CD4-positive, CD25-positive, alpha-beta regulatory T cell (primary cell): Measurements from ENCODE around the gene GRIN2D. TPM values are rescaled to one million over a fixed set of nuclear protein-coding genes. Genes with fewer than 3 reads are reported as not detected.

ENCODE experiments used
- ATAC-seq, 2 donors: fragments of 150-1000 bp; cut with Tn5 transposase; one replicate each; pipeline ENCODE4 v1.10.0; 2021; ENCODE audit warnings: low read depth in 2 of 2, moderate number of reproducible peaks in 2 of 2, moderate library complexity in 1 of 2
- DNase-seq, 3 donors: peaks; one replicate each; pipeline versions ENCODE4 v3.0.0 to v3.0.0-alpha.2; 2012 to 2022; ENCODE audit warnings: mixed read lengths in 1 of 3
- H3K27ac ChIP-seq: one replicate; pipeline ENCODE4 v1.7.0; 2013; ENCODE audit warnings: mild to moderate bottlenecking, low read length; ENCODE audit not compliant: insufficient read depth, poor library complexity, severe bottlenecking
- H3K27me3 ChIP-seq: one replicate; pipeline ENCODE4 v1.7.0; 2013; ENCODE audit warnings: low read length; ENCODE audit not compliant: control insufficient read depth, insufficient read depth
- H3K36me3 ChIP-seq: one replicate; pipeline ENCODE4 v1.7.0; 2013; ENCODE audit warnings: mild to moderate bottlenecking, low read length, moderate library complexity; ENCODE audit not compliant: control insufficient read depth, insufficient read depth
- H3K4me1 ChIP-seq: 2 replicates; pipeline ENCODE4 v1.7.0; 2013; ENCODE audit warnings: mild to moderate bottlenecking, low read length; ENCODE audit not compliant: insufficient read depth, control insufficient read depth, poor library complexity, severe bottlenecking
- H3K4me3 ChIP-seq: one replicate; pipeline ENCODE4 v1.7.0; 2013; ENCODE audit warnings: low read depth, mild to moderate bottlenecking, low read length, moderate library complexity
- H3K9me3 ChIP-seq, 2 experiments: 1 replicate in 1 of 2; 2 replicates in 1 of 2; pipeline ENCODE4 v1.7.0; 2013; ENCODE audit warnings: low read length in 2 of 2, mild to moderate bottlenecking in 1 of 2, moderate library complexity in 1 of 2; ENCODE audit not compliant: control insufficient read depth in 2 of 2
- H3K27ac Mint-ChIP-seq, 3 donors: one replicate each; pipeline ENCODE4 v1.8.0; 2020 to 2022; ENCODE audit warnings: mild to moderate bottlenecking in 3 of 3, mixed read lengths in 3 of 3, moderate library complexity in 2 of 3
- H3K27me3 Mint-ChIP-seq: one replicate; pipeline ENCODE4 v1.8.0; 2022; ENCODE audit warnings: mild to moderate bottlenecking, mixed read lengths
- H3K36me3 Mint-ChIP-seq: one replicate; pipeline ENCODE4 v1.8.0; 2020; ENCODE audit warnings: mixed read lengths
- H3K4me1 Mint-ChIP-seq, 4 donors: one replicate each; pipeline ENCODE4 v1.8.0; 2020 to 2022; ENCODE audit warnings: mixed read lengths in 4 of 4, mild to moderate bottlenecking in 1 of 4
- H3K4me3 Mint-ChIP-seq, 4 donors: one replicate each; pipeline ENCODE4 v1.8.0; 2020 to 2022; ENCODE audit warnings: mild to moderate bottlenecking in 4 of 4, mixed read lengths in 4 of 4, moderate library complexity in 3 of 4
- H3K9me3 Mint-ChIP-seq, 7 donors: one replicate each; pipeline ENCODE4 v1.8.0; 2020 to 2022; ENCODE audit warnings: mixed read lengths in 7 of 7, mild to moderate bottlenecking in 3 of 7, moderate library complexity in 2 of 7
- polyA plus RNA-seq, 4 donors: library from polyadenylated mRNA; unstranded; fragments of 300-500 nt; fragmentation: Illumina TruSeq; gene quantifications; one replicate each; pipeline ENCODE4 v1.2.3, GENCODE V29; 2021
- total RNA-seq: library from RNA; stranded (reverse); gene quantifications from one replicate; pipeline ENCODE4 v1.2.3, GENCODE V29; 2022

Gene GRIN2D
- total and polyA plus RNA-seq, 5 donors from 2014 or later, result not detected

GRCh38 chr19:48373567-48373966, 19.9 kb upstream of the GRIN2D start:
- peak overlapping the region in 1 of 3 donors; percentile 47 for H3K27ac Mint-ChIP-seq
- H3K4me3 ChIP-seq, result no peak overlapping the region
- ATAC-seq, result no peak
- H3K9me3 ChIP-seq, result no peaks in the 10 kb centered on the region
- no peaks in the 10 kb centered on the region for H3K36me3 ChIP-seq
- no peak for DNase-seq
- H3K27me3 Mint-ChIP-seq, result no peaks in the 10 kb centered on the region
- H3K27ac ChIP-seq, result no peak overlapping the region
- no peaks in the 10 kb centered on the region for H3K4me1 ChIP-seq
- H3K27me3 ChIP-seq, result no peaks in the 10 kb centered on the region
- H3K4me3 Mint-ChIP-seq, result no peak overlapping the region
- no peaks in the 10 kb centered on the region for H3K4me1 Mint-ChIP-seq
- H3K9me3 Mint-ChIP-seq, result no peaks in the 10 kb centered on the region
- no peaks in the 10 kb centered on the region for H3K36me3 Mint-ChIP-seq

- no peaks in the 10 kb centered on the region for H3K27me3 ChIP-seq
- ATAC-seq, result no peak
- H3K4me3 ChIP-seq, result no peak overlapping the region
- Mint-ChIP-seq H3K27me3 (no peaks in the 10 kb centered on the region), H3K9me3 (no peaks in the 10 kb centered on the region), H3K4me3 (no peak overlapping the region), H3K4me1 (peaks cover 0 to 3% (median 0%) of the 10 kb centered on the region in 4 donors), H3K27ac (no peak overlapping the region), H3K36me3 (no peaks in the 10 kb centered on the region)
- DNase-seq, result no peak
- H3K36me3 ChIP-seq, result peaks cover 4% of the 10 kb centered on the region
- H3K27ac ChIP-seq, result no peak overlapping the region
- H3K4me1 ChIP-seq, result no peaks in the 10 kb centered on the region
- no peaks in the 10 kb centered on the region for H3K9me3 ChIP-seq
These were observed 15.3 kb upstream of the GRIN2D start for GRCh38 chr19:48378194-48378570.

- Mint-ChIP-seq H3K36me3 (peaks cover 2% of the 10 kb centered on the region), H3K27me3 (no peaks in the 10 kb centered on the region), H3K27ac (peak overlapping the region in 1 of 3 donors; percentile 62), H3K4me3 (no peak overlapping the region), H3K4me1 (peaks cover 0 to 3% (median 0%) of the 10 kb centered on the region in 4 donors), H3K9me3 (no peaks in the 10 kb centered on the region)
- ATAC-seq (no peak), DNase-seq (no peak)
- Histone ChIP-seq H3K36me3 (peaks cover 12% of the 10 kb centered on the region), H3K4me1 (no peaks in the 10 kb centered on the region), H3K27me3 (no peaks in the 10 kb centered on the region), H3K9me3 (no peaks in the 10 kb centered on the region), H3K27ac (no peak overlapping the region), H3K4me3 (no peak overlapping the region)
These were observed 14.4 kb upstream of the GRIN2D start for GRCh38 chr19:48379058-48379457.

- Histone ChIP-seq H3K4me3 (no peak overlapping the region), H3K4me1 (no peaks in the 10 kb centered on the region), H3K36me3 (peaks cover 30% of the 10 kb centered on the region), H3K27ac (no peak overlapping the region), H3K9me3 (no peaks in the 10 kb centered on the region), H3K27me3 (no peaks in the 10 kb centered on the region)
- Mint-ChIP-seq H3K4me1 (peaks cover 0 to 3% (median 0%) of the 10 kb centered on the region in 4 donors), H3K4me3 (no peak overlapping the region), H3K36me3 (peaks cover 15% of the 10 kb centered on the region), H3K27me3 (no peaks in the 10 kb centered on the region), H3K27ac (peak overlapping the region in 1 of 3 donors; percentile 68), H3K9me3 (no peaks in the 10 kb centered on the region)
- ATAC-seq (no peak), DNase-seq (no peak)
These were observed 12.1 kb upstream of the GRIN2D start for GRCh38 chr19:48381178-48381950.

- Histone ChIP-seq H3K9me3 (no peaks in the 10 kb centered on the region), H3K27me3 (no peaks in the 10 kb centered on the region), H3K4me1 (no peaks in the 10 kb centered on the region), H3K27ac (no peak overlapping the region), H3K4me3 (no peak overlapping the region), H3K36me3 (peaks cover 39% of the 10 kb centered on the region)
- Mint-ChIP-seq H3K27me3 (no peaks in the 10 kb centered on the region), H3K36me3 (peaks cover 19% of the 10 kb centered on the region), H3K4me3 (no peak overlapping the region), H3K27ac (no peak overlapping the region), H3K4me1 (peaks cover 0 to 3% (median 0%) of the 10 kb centered on the region in 4 donors), H3K9me3 (no peaks in the 10 kb centered on the region)
- DNase-seq, result no peak
- no peak for ATAC-seq
These were observed 11.2 kb upstream of the GRIN2D start for GRCh38 chr19:48382286-48382685.

- H3K27ac ChIP-seq, result no peak overlapping the region
- Mint-ChIP-seq H3K27me3 (no peaks in the 10 kb centered on the region), H3K27ac (peak overlapping the region in 2 of 3 donors; percentile 28 to 67), H3K4me1 (peaks cover 4 to 17% (median 9%) of the 10 kb centered on the region in 4 donors), H3K4me3 (peak overlapping the region in 1 of 4 donors; percentile 4), H3K36me3 (peaks cover 31% of the 10 kb centered on the region), H3K9me3 (no peaks in the 10 kb centered on the region)
- H3K4me1 ChIP-seq, result peaks cover 6% of the 10 kb centered on the region
- ATAC-seq (no peak), DNase-seq (no peak)
- no peaks in the 10 kb centered on the region for H3K27me3 ChIP-seq
- H3K9me3 ChIP-seq, result no peaks in the 10 kb centered on the region
- peaks cover 49% of the 10 kb centered on the region for H3K36me3 ChIP-seq
- H3K4me3 ChIP-seq, result no peak overlapping the region
These were observed 7.9 kb upstream of the GRIN2D start for GRCh38 chr19:48385461-48386087.

GRCh38 chr19:48386981-48387380, 6.5 kb upstream of the GRIN2D start:
- DNase-seq, result no peak
- Histone ChIP-seq H3K27ac (no peak overlapping the region), H3K27me3 (no peaks in the 10 kb centered on the region), H3K36me3 (peaks cover 49% of the 10 kb centered on the region), H3K4me3 (no peak overlapping the region), H3K4me1 (peaks cover 20% of the 10 kb centered on the region), H3K9me3 (no peaks in the 10 kb centered on the region)
- Mint-ChIP-seq H3K4me1 (peaks cover 4 to 20% (median 11%) of the 10 kb centered on the region in 4 donors), H3K36me3 (peaks cover 31% of the 10 kb centered on the region), H3K27ac (no peak overlapping the region), H3K27me3 (peaks cover 10% of the 10 kb centered on the region), H3K9me3 (no peaks in the 10 kb centered on the region), H3K4me3 (peak overlapping the region in 1 of 4 donors; percentile 82)
- no peak for ATAC-seq
